ENCODE results near the gene TUBA1C. TPM values are rescaled to one million over a fixed set of nuclear protein-coding genes. Genes with fewer than 3 reads are reported as not detected.
"Not testable (repeated sequence)": the region's sequence is repeated elsewhere in the genome, so short reads cannot be mapped to it uniquely, and the experiment has no call there.

Gene TUBA1C
- total and polyA plus RNA-seq, 5 experiments from 2014 or later: 17.5 to 25.4 (median 23.5) TPM

GRCh38 chr12:49277466-49277865 lies 12.6 kb downstream of the TUBA1C start:
- Mint-ChIP-seq H3K9me3 (no peaks in the 10 kb centered on the region), H3K27me3 (peaks cover 0 to 12% (median 6%) of the 10 kb centered on the region in 5 donors), H3K36me3 (peaks cover 0 to 14% (median 0%) of the 10 kb centered on the region in 3 donors), H3K27ac (no peak overlapping the region), H3K4me3 (no peak overlapping the region), H3K4me1 (peaks cover 0 to 3% (median 0%) of the 10 kb centered on the region in 4 donors)
- DNase-seq: no peak
- POLR2A ChIA-PET: no interaction called here
- ATAC-seq: no peak

DNA sequence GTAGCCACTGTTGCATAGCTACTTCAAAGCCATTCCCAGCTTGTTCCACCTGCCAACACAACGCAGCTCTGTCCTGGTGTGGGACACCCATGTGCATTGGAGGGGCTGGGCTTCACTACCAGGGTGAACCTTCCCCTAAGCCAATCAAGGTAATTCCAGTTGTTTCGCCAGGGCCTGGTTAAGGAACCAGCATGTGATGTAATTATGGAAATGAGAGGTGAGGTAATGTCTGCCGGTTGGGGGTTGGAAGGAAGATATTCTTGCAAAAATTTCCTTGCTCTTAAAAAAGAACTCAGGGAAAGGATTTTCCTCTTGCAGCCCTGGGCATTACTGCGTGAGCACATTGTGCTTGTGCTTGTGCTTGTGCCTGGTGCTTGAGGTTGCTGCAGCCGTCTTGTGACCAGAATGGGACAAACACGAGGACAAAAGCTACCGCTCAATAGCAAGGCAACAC lies 14.9 kb downstream of the TUBA1C start:
- Mint-ChIP-seq H3K4me3 (no peak overlapping the region), H3K36me3 (no peaks in the 10 kb centered on the region), H3K9me3 (no peaks in the 10 kb centered on the region), H3K27ac (peak overlapping the region in 1 of 10 donors; percentile 24), H3K4me1 (no peaks in the 10 kb centered on the region), H3K27me3 (peaks cover 0 to 22% (median 13%) of the 10 kb centered on the region in 5 donors)
- ATAC-seq (no peak), DNase-seq (no peak)
- POLR2A ChIA-PET: no interaction called here

DNA sequence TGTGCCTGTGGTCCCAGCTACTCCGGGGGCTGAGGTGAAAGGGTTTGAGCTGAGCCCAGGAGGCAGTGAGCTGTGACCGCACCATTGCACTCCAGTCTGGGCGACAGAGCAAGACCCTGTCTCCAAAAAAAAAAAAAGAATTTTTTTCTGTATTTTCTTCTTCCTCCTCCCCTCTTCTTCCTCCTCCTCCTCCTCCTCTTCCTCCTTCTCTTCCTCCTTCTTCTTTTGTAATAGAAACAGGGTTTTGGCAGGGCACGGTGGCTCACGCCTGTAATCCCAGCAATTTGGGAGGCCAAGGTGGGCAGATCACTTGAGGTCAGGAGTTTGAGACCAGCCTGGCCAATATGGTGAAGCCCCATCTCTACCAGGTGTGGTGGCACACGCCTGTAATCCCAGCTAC lies 15.7 kb downstream of the TUBA1C start:
- DNase-seq, H3K4me3 Mint-ChIP-seq, H3K9me3 Mint-ChIP-seq, ATAC-seq, H3K27ac Mint-ChIP-seq, H3K4me1 Mint-ChIP-seq, H3K36me3 Mint-ChIP-seq, POLR2A ChIA-PET: not testable (repeated sequence)
- H3K27me3 Mint-ChIP-seq: peaks cover 0 to 24% (median 15%) of the 10 kb centered on the region in 5 donors

DNA sequence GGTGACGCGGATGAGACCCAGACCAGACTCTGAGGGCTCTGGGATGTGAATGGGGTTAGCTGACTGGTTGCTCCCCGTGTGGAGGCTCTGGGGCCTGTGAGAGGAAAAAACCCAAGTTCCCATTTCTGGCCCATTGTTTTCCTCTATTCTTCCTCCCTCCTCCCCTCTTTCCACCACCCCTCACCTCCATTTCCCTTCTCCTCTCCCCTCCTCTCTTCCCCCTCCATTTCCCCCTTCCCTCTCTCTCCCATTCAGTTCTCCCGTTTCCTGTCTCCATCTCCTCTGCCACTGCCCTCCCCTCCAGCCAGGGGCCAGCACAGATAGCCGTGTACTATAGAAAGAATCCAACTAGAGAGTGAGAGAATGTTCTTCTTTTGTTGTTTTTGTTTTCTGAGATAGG lies 17.4 kb downstream of the TUBA1C start:
- no peaks in the 10 kb centered on the region for H3K4me1 Mint-ChIP-seq
- POLR2A ChIA-PET: no interaction called here
- H3K27me3 Mint-ChIP-seq: peaks cover 7 to 37% (median 23%) of the 10 kb centered on the region in 5 donors
- no peaks in the 10 kb centered on the region for H3K9me3 Mint-ChIP-seq
- no peak overlapping the region for H3K4me3 Mint-ChIP-seq
- peaks cover 0 to 3% (median 0%) of the 10 kb centered on the region in 3 donors for H3K36me3 Mint-ChIP-seq
- no peak overlapping the region for H3K27ac Mint-ChIP-seq
- DNase-seq: no peak
- ATAC-seq: no peak

GRCh38 chr12:49282740-49283375 lies 18.0 kb downstream of the TUBA1C start:
- H3K4me1 Mint-ChIP-seq, H3K36me3 Mint-ChIP-seq, H3K9me3 Mint-ChIP-seq, H3K4me3 Mint-ChIP-seq, DNase-seq, POLR2A ChIA-PET, H3K27ac Mint-ChIP-seq, ATAC-seq: not testable (repeated sequence)
- peaks cover 10 to 42% (median 28%) of the 10 kb centered on the region in 5 donors for H3K27me3 Mint-ChIP-seq

GRCh38 chr12:49283541-49284429 lies 18.9 kb downstream of the TUBA1C start:
- peaks cover 0 to 2% (median under 1%) of the 10 kb centered on the region in 4 donors for H3K4me1 Mint-ChIP-seq
- H3K27me3 Mint-ChIP-seq: peaks cover 15 to 52% (median 37%) of the 10 kb centered on the region in 5 donors
- no peak overlapping the region for H3K4me3 Mint-ChIP-seq
- H3K27ac Mint-ChIP-seq: no peak overlapping the region
- DNase-seq: no peak
- peaks cover 0 to 3% (median 0%) of the 10 kb centered on the region in 3 donors for H3K36me3 Mint-ChIP-seq
- no peaks in the 10 kb centered on the region for H3K9me3 Mint-ChIP-seq
- no peak for ATAC-seq
- POLR2A ChIA-PET: no interaction called here

GRCh38 chr12:49284672-49285071 lies 19.8 kb downstream of the TUBA1C start:
- peaks cover 0 to 3% (median 0%) of the 10 kb centered on the region in 3 donors for H3K36me3 Mint-ChIP-seq
- no peak overlapping the region for H3K4me3 Mint-ChIP-seq
- ATAC-seq: no peak
- POLR2A ChIA-PET: interaction anchor here (0.7 kb wide), 1 partner anchor 304 kb away, joined by 3 read pairs; no protein-coding TSS in a partner anchor
- H3K9me3 Mint-ChIP-seq: no peaks in the 10 kb centered on the region
- no peak for DNase-seq
- H3K4me1 Mint-ChIP-seq: peaks cover 0 to 2% (median under 1%) of the 10 kb centered on the region in 4 donors
- H3K27ac Mint-ChIP-seq: no peak overlapping the region
- H3K27me3 Mint-ChIP-seq: peaks cover 16 to 50% (median 39%) of the 10 kb centered on the region in 5 donors

GRCh38 chr12:49287876-49288275 lies 23.0 kb downstream of the TUBA1C start:
- H3K9me3 Mint-ChIP-seq: no peaks in the 10 kb centered on the region

GRCh38 chr12:49288412-49288853 lies 23.6 kb downstream of the TUBA1C start:
- DNase-seq (peak; percentile 48 to 80 (median 70)), ATAC-seq (peak; percentile 66 to 84)
- Mint-ChIP-seq H3K36me3 (peaks cover 0 to 3% (median 0%) of the 10 kb centered on the region in 3 donors), H3K27me3 (peaks cover 16 to 66% (median 38%) of the 10 kb centered on the region in 5 donors), H3K4me1 (peaks cover 0 to 2% (median under 1%) of the 10 kb centered on the region in 4 donors), H3K27ac (no peak overlapping the region), H3K4me3 (no peak overlapping the region), H3K9me3 (no peaks in the 10 kb centered on the region)
- POLR2A ChIA-PET: interaction anchor here (1.1 to 2.4 kb wide), 4 partner anchors 22 to 59 kb away, joined by 3 to 8 read pairs (median 4); partner anchors contain the start of genes C1QL4 and DNAJC22

More at GRCh38 chr12:49287876-49288275, 23.0 kb downstream of the TUBA1C start:
- DNase-seq: no peak
- POLR2A ChIA-PET: interaction anchor here (2.4 kb wide), 1 partner anchor 59 kb away, joined by 8 read pairs; the partner anchor contains the start of gene DNAJC22
- peak overlapping the region in 1 of 10 donors; percentile 58 for H3K27ac Mint-ChIP-seq
- ATAC-seq: no peak
- peaks cover 16 to 60% (median 38%) of the 10 kb centered on the region in 5 donors for H3K27me3 Mint-ChIP-seq
- peaks cover 0 to 2% (median under 1%) of the 10 kb centered on the region in 4 donors for H3K4me1 Mint-ChIP-seq
- no peak overlapping the region for H3K4me3 Mint-ChIP-seq
- peaks cover 0 to 3% (median 0%) of the 10 kb centered on the region in 3 donors for H3K36me3 Mint-ChIP-seq

DNA sequence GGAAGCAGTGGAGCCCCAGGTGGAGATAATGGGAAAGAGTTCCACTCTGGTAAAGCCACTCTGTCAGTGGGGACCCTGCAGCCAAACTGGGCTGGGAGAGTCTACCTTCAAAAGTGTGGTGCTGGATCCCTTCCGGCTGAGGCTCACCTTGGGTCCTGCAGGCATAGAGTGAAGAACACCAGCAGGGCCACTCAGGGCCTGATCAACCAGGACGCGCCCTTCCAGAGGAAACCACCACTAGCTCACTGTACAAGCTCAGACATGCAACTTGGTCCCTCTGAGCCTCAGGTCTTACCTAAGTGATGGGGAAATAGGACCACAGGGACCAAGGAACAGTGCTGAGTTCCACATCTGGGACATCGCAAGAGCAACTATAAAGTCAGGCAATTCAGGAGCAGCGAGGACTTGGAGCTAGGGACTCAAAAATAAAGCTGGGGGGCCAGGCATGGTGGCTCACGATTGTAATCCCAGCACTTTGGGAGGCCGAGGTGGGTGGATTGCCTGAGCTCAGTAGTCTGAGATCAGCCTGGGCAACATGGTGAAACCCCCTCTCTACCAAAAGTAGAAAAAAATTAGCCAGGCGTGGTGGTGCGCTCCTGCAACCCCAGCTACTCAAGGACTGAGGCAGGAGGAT lies 24.2 kb downstream of the TUBA1C start:
- Mint-ChIP-seq H3K4me1 (peaks cover 0 to 2% (median under 1%) of the 10 kb centered on the region in 4 donors), H3K27ac (no peak overlapping the region), H3K36me3 (peaks cover 0 to 3% (median 0%) of the 10 kb centered on the region in 3 donors), H3K9me3 (no peaks in the 10 kb centered on the region), H3K27me3 (peaks cover 18 to 70% (median 34%) of the 10 kb centered on the region in 5 donors), H3K4me3 (no peak overlapping the region)
- ATAC-seq (no peak), DNase-seq (no peak)
- POLR2A ChIA-PET: interaction anchor here (1.1 to 2.4 kb wide), 4 partner anchors 23 to 58 kb away, joined by 3 to 8 read pairs (median 4); partner anchors contain the start of genes C1QL4 and DNAJC22

- ATAC-seq: no peak
- peaks cover 18 to 76% (median 36%) of the 10 kb centered on the region in 5 donors for H3K27me3 Mint-ChIP-seq
- peaks cover 2 to 16% (median 14%) of the 10 kb centered on the region in 4 donors for H3K4me1 Mint-ChIP-seq
- H3K9me3 Mint-ChIP-seq: no peaks in the 10 kb centered on the region
- no peaks in the 10 kb centered on the region for H3K36me3 Mint-ChIP-seq
- DNase-seq: no peak
- no peak overlapping the region for H3K4me3 Mint-ChIP-seq
- H3K27ac Mint-ChIP-seq: no peak overlapping the region
- POLR2A ChIA-PET: no interaction called here
These were observed 27.8 kb downstream of the TUBA1C start for GRCh38 chr12:49292729-49293055.

Data from naive thymus-derived CD8-positive, alpha-beta T cell (primary cell).